Epidermal melanocyte (primary cell): Measurements from ENCODE around the gene CHST15.

ENCODE experiments used
- DNase-seq: peaks from one replicate; pipeline ENCODE4 v3.0.0; 2011; ENCODE audit warnings: low spot score; ENCODE audit not compliant: insufficient read length

CHST15 gene, protein sequence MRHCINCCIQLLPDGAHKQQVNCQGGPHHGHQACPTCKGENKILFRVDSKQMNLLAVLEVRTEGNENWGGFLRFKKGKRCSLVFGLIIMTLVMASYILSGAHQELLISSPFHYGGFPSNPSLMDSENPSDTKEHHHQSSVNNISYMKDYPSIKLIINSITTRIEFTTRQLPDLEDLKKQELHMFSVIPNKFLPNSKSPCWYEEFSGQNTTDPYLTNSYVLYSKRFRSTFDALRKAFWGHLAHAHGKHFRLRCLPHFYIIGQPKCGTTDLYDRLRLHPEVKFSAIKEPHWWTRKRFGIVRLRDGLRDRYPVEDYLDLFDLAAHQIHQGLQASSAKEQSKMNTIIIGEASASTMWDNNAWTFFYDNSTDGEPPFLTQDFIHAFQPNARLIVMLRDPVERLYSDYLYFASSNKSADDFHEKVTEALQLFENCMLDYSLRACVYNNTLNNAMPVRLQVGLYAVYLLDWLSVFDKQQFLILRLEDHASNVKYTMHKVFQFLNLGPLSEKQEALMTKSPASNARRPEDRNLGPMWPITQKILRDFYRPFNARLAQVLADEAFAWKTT

DNA sequence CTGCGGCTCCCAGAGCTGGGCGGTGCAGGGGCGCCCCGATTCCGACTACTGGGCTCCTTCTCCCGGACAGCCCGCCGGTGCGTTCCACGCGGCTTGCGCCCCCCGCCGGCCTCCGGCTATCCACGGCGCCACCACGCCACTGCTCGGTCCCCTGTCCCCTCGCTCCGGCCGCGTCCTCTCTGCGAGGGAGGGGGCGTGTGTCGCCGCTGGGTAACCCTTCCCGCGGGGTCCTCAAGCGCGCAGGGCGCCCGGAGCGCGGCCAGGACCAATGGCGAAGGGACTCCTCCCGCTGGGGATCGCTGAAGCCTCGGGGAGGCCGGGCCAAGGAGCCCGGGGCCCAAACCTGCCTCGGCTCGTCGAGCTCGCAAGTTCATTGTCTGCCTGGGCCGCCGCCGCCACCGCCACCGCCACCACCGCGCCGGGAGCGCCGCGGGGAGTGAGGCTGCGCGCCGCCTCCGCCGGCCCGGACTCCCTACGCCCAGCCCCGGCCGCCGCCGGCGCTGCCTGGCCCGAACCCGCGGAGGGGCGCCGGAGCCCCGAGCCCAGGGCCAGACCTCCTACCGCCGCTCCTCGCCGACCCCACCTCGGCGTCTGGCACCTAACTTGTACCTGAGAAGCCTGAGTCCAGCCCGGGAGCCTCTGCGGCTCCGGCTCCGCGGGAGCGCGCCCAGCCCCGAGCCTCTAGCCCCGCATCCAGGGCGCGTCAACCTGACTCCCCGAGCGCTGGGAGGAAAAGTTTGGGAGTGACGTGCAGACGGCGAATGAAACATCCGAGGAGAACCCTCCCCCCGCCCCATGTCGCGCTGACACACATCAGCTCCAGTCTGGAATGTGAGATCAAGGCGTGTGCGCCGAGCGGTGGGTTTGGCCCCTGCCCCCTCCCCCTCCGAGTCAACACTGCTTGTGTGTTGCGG lies at the start of gene CHST15:
Gene CHST15 (minus strand): TSS at position 739 of the 914 bp plus-strand sequence. CDS start 47,386 bp downstream, outside the sequence.
- DNase-seq: no peak

DNA sequence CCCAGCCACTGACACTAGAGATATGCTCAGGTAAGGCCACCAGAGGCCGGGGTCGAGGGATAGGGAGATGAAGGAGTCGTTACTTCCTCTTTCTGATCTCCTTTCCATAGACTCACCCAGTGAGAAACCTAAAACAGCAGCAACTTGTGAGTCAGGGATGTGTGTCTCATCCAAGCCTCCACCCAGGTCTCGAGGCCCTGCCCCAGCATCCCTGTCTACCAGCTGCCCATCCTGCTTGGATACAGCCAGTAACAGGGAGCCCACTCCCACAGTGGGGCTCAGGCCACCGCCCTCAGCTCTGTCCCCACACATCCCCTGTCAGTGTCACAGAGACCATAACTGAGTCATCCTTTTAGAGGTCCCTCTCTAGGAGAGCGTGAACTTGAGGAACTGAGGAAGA lies 49.6 kb upstream of the CHST15 start:
- DNase-seq: no peak

DNA sequence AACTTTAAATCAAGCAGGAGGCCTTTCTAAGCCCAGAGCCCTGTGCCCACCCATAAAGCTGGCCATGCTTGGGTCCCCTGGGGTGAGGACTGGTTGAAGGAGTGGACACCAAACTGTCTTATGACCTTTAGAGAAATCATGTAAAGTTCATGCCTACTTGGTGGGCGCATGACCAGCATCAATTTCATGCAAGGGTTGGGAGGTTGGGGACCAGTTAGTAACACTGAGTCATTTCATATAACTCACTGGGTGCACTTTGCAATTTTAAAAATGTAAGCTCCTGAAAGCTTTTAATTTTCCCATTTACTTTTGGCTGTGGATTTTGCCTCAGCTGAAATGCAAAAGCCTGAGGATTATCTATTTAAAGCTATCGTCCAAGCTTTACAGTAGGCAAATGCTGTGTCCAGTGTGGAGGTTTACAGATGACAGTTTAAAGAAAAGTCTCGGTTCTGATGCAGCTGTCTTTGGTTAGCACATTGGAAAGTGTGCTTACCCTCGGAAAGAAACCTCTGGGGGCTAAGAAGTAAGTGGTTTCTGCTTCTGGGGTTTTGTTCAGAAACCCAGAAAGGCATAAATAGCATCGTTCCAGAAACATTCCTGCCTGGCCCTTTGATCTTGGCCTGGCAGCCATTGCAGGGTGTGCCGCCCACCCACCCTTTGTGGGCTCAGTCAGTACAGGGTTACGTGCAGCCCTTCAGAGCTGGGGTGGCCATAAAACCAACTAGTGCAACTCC lies 48.8 kb upstream of the CHST15 start:
- no peak for DNase-seq

DNA sequence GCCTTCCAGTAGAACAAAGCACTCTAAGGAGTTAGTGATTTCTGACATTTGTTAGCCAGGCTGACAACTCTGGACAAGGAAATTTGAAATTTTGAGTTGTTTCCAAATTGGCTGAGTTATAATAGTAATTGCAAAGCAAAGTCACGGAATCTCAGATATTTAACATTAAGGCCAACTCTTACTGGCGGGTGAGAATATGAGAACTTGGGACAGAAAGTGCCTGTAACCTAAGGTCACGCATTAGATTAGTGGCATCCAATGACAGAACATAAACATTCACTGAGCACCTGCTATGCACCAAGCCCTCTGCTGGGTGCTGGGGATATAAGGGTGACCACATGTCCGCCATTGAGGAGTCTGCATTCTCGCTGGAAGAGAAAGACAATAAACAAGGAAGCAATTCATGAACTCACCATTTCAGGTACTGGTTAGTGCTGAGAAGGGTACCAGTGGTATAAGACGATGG lies 45.5 kb upstream of the CHST15 start:
- no peak for DNase-seq

DNA sequence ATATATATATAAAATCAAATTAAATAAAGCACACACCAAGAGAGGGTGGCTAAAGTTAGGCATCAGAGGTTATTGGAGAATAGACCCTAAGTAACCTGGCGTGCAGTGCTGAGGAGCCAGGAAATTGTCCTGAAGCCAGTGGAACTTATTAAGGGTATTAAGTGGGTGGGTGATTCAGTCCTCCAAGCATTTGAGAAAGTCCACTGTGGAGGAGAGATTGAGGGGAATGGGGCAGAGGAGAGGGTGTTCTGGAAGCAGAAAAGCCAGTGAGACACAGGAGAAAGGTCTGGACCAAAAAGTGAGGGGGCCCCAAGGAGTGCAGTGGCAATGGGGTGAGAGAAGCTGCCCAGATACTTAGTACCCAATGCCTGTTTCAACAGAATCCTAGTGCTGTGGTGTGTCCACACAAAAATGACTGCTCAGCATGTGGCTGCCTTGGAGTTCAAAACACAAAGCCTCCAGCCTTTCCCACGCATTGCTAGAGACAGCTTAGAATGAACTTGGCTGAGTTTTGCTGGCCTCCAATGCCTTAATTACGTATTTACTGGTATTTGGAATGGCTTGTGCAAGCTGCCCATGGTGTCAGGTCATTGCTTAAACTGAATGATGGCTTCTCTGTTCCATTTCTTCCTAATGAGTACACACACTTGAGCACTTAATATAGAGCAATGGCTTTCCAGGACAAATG lies 44.9 kb upstream of the CHST15 start:
- DNase-seq: no peak

DNA sequence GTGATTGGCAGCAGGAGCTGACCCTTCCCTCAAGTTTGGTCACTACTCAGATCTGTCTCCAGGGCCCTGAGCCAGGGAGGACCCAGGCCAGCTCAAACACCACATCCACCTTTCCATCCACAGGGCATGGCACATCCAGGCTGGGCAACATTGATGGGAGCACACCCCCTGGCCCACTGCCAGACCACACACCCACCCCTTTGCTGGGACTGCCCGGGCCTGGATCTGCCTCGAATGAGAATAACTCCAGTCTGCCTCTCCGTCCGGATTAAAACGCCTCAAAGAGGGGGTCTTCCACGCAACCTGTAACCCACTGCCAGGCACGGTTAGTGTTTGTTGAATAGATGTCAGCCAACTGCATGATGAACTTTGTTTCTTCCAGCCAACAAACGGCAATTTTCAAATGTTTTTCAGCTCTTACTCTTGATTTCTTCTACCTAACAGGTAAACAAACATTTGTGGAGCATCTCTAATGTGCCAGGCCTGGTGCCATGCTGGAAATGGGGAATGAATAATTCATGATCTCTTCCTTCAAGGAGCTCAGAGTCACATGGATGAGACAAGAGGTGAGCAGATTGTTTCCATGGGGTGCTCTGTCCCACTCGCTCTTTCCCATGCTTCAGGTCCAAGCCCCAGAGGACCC lies 41.0 kb upstream of the CHST15 start:
- DNase-seq: no peak

DNA sequence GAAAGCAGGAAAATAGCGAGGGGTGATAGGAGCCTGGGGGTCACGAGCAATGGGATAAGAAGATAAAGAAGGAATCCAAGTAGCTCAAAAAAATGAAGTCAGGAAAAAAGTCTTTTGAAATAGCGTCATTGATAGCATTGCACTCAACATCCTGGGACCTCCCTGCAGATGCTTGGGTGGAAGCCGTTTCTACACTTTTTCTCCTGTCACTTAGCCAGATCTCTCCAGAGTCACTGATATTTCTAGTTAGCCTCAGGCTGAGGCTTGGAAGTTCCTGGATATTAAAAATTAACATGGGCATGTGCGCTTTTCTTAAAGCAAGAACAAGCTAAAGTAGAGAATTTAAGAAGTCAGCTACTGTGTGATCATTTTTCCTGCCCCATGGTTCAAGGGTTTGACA lies 39.5 kb upstream of the CHST15 start:
- no peak for DNase-seq

DNA sequence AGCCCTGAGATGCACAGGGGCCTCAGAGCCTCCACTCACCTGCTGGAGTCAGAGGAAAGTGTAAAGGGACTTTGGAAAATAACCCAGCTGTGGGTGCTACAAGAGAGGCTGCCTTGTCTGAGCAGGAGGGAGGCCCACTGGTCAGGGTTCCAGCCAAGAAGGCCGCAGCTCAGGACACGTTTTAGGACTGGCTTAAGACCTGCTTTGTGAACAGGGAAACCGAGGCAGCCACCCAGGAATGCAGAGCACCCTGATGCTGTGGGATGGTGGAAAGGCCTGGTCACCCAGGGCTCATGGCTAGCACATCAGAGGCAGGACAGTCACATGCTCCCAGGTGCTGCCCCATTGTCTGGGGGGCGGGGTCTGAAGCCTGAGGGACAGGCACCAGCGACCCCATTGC lies 38.9 kb upstream of the CHST15 start:
- DNase-seq: no peak

DNA sequence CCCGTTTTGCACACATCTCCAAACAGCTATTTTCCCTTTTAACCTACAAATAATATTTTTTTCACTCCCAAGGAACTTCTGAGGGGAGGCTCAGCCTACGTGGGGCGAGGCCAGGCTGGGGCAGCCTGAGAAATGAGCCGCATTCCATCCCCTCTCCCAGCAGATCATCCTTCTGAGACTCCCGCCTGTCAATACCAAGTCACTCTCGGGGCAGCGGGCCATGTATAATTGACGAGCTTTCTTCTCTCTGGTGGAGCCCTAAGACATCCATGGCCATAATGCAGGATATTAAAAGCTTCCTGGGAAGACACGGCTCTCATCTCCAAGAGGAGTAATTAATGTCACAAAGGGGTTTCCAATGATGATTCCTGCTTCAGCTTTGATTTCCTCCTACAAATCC lies 37.8 kb upstream of the CHST15 start:
- DNase-seq: no peak

DNA sequence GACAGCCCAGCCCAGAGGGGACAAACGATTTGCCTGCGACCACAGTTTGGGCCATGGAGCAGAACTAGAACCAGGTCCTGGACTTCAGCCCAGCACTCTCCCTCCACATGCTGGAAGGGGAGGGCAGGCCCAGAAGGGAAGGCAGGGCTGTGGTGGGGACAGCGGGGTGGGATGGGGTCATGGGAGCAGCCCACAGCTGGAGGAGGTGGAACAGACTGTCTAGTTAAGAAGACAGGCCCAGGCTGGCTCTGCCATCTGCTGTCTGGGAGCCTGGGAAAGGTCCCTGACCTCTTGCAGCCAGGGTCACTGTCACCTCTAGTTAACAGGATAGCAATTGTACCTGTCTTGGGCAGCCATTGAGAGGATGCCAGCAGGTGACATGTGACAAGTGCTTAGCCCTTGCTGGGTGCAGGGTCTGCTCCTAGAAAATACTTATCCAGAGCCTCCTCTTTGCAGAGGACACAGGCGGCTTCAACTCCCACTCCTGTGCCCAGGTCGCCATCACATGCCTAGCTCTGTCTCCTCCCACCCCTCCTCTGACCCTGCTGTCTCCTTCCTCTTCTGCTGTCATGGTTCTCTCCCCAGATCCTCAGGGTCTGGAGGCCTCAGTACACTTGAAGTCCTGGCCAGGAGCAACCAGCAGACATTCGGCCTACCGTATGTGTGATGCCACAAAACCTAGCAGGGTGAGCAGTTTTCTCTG lies 37.0 kb upstream of the CHST15 start:
- DNase-seq: no peak

DNA sequence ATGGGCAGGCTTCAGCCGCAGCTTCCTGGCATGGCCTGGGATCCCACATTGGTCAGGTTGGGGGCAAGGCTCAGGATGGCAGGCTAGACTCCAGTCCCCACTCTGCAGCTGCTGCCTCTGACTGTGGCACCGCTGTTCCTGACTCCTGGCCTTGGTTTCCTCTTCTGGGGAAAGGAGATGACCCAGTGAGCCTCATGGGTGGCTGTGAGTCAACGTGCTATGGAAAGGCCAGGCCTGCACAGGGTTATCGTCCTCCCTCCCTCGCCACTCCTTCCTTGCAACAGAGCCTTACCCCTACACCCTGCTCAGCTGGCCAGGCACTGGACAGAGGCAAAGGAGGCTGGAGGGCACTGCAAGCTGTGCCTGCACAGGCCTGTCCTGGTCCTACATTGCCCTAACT lies 36.1 kb upstream of the CHST15 start:
- DNase-seq: no peak

DNA sequence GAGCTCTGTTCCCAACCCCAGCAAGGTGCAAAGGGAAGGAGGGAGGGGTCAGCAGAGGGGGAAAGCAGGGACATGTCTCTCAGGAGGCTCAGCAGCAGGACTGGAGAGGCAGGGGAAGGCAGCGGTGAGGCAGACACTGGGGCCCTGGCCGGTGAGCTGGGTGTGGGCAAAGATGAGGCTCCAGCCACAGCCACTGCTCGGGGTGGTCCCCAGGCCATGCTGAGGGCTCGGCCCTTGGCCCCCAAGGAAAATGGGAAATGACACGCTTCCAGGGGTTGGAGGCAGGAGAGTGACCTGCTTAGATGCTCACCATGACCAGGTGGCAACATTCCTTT lies 35.4 kb upstream of the CHST15 start:
- DNase-seq: no peak

DNA sequence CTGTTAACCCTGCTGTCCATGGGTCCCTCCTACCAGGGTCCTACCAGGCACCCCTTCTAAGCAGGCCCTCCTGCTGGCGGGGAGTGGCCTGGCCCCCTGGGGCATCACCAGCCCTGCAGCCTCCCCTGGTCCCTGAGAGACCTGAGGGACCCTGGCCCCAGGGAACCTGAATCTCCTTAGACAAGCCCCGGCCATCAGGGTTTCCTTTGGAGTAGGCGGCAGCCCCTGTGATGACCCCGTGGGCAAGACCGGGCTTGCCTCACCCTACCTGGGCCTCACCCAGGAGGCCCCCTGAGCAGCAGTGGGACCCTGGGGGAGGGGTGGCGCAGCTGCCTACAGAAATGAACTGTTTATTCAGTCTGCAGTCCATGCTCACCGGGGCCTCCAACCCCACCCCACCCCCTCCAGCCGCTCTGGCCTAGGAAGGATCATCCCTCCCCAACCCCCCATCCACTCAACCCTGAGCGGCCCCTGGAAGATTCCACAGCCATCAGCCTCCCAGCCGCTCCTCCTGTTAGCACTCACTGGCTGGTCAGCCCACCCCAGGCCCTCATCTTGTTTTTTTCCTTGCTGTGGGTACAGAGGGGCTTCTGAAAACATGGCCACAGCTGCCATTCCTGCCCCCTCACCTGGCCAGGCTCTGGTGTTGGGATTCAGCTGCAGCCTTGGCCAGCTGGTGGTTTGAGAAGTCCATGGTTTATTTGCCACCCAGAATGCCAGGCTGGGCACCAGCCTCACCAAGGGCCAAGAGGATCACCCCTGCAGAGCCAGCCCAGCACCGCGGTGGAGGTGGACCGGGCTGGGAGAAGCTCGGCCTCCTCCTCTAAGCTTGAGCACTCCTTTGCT lies 34.8 kb upstream of the CHST15 start:
- DNase-seq: no peak

DNA sequence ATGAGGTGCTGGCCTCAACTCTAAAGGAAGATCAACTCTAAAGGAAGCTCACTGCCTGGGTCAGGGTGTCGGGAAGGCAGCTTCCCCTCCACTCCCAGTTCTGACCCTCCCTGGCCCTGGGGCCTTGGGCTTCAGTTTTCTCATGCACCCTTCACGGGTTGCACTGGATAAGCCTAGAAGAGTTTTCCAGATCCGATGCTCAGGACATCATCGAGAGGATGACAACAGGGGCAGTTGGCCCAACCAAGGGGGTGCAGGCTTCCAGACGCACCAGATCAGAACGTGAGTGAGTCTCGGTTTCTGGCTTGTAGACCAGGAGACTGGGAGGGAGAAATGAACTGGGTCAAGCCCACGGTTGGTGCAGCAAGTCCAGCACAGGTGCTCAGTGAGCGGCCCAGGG lies 34.2 kb upstream of the CHST15 start:
- no peak for DNase-seq

DNA sequence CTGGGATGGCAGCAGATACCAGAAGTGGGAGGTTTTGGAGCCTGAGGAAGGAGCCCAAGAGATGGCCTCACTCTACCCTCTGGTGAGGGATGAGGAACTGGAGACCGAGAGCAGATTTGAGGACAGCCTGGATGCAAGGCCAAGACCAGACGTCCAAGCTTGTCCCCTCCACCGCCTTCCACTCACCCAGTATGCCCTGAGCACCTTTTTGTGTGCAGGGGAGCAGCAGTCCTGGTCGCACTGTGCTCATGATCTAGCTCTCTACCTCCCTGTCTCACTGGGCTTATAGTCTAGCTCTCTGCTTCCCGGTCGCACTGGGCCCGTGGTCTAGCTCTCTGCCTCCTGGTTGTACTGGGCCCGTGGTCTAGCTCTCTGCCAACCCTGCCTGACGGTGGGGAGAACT lies 33.6 kb upstream of the CHST15 start:
- DNase-seq: no peak

DNA sequence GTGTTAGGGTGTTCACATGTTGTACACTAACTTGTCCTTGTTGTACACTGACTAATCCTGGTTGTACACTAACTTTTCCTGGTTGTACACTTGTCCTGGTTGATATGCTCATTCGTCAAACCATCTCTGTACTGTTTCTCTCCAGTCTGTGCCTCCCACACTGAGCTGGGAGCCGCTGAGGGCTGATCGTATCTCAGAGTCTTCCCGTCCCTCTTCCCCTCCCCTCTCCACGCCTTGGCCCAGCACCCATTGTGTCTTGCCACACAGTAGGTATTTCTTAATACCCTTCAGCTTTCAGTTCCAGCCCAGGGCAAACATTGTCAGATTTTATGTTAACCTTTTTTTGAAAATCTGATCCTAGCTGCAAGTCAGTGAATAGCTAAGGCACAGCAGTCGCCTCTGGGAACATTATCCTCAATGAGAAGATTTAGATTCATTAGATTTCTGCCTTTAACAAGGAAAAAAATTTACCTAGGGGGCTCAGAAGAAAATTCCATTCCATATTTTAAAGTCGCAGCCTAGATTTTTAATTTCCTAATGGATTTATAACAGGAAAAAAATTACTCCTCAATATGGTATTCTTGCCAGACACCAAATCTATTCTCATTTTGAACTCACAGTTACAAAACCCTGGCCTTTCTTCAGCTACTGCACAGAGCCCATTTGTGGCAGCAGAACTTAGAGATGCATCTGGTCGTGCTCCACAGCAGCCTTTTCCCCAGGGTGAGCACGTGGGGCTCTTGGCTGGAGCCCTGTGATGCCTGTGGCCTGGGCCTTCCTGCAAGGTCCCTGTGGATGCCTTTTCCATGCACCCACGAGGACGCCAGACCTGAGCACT lies 33.0 kb upstream of the CHST15 start:
- no peak for DNase-seq

DNA sequence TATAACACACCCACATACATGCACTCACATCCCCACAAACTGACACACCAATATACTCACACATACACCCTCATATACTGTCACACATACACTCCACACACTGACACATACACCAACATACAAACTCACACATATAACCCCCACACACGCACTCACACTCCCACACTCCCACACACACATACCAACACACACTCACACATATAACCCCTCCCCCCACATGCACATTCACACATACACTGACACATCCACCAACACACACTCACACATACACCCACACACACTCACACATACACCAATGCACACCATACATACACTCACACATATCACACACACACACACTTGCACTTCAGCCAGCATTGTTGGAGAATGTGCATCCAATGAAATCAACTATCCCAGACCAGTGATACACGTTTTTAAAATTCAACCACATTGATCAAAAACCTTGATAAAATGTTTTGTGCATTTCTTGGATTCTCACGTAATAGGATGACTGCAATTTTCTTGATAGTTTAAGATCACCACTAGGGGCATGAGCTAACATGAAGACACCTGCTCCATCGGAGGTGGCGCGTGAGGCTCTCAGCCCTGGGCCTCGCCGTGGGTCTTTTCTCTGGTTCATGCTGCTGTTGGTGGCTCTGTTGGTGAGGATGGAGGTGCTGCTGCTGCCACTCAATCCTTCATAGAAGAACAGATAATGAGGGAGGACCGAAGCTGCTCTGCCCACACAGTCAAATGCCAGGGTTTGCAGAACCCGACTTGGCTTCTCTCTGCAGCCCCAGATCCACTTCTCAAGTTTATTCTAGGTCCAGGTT lies 32.1 kb upstream of the CHST15 start:
- no peak for DNase-seq
